Amygdala (tissue), 56 donors: ENCODE results near the gene ARID4B.
"Not testable (repeated sequence)": the region's sequence is repeated elsewhere in the genome, so short reads cannot be mapped to it uniquely, and the experiment has no call there.

Source experiments
- DNase-seq, 56 donors: peaks; one replicate each; lab custom pipeline; 2025; lab: John Stamatoyannopoulos, UW

The ARID4B gene

DNA sequence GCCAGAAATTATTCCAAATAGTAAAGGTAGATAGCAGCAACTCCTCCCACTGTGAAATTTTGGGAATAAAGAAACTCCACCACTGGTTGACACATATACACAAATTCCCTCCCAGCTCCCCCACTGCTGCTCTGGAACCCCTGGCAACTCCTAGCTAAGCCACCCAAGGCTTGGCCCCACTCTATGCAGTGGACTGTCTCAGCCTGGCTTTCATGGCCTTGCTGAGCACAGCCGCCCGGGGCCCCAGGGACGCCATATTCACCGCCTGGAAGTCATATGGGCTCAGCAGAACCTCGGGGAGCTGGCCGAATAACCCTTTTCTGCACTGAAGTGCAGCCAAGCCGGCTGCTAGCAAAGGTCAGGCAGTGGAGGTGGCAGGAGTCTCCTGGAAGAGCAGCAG is 151.5 kb downstream of the ARID4B start:
- DNase-seq: no peak

DNA sequence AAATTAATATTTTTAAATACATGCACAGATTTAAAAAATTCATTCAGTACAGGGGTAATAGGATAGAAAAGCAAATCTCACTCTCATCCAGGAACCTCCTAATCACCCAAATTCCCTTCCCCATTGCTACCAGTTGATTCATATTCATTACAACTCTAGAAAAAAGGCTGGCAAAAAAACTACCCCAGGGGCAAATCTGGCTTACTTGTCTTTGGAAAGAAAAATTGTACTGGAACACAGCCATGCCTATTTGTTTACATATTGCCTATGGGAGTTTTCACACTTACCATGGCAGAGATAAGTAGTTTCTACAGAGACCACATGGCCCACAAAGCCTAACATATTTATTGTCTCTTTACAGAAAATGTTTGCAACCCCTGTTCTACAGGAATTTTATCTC is 158.0 kb downstream of the ARID4B start:
- no peak for DNase-seq

GRCh38 chr1:235168375-235168774 is 159.6 kb downstream of the ARID4B start:
- no peak for DNase-seq

DNA sequence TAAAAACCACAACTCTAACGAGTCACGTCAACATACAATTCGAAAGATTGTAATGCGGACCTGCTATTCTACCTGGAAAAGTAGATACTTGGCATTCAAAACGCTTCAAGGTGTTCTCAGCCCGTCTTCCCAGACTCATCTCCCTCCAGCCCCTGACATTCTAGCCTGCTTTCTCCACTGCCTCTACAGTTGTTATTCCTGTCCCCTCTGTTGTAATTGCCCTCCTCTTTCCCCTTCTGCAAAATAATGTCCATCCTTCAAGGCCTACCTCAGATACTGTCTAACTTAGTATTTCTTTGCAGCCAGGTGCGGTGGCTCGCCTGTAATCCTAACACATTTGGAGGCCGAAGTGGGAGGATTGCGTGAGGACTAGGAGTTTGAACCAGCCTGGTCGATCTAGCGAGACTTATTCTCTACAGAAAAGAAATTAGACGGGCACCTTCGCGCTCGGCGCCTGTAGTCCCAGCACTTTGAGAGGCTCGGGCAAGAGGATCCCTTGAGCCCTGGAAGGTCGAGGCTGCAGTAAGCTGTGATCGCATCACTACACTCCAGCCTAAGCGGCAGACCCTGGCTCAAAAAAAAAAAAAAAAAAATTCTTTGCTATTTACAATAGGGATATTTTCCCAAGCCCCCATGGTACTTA is 166.2 kb downstream of the ARID4B start:
- DNase-seq: no peak

DNA sequence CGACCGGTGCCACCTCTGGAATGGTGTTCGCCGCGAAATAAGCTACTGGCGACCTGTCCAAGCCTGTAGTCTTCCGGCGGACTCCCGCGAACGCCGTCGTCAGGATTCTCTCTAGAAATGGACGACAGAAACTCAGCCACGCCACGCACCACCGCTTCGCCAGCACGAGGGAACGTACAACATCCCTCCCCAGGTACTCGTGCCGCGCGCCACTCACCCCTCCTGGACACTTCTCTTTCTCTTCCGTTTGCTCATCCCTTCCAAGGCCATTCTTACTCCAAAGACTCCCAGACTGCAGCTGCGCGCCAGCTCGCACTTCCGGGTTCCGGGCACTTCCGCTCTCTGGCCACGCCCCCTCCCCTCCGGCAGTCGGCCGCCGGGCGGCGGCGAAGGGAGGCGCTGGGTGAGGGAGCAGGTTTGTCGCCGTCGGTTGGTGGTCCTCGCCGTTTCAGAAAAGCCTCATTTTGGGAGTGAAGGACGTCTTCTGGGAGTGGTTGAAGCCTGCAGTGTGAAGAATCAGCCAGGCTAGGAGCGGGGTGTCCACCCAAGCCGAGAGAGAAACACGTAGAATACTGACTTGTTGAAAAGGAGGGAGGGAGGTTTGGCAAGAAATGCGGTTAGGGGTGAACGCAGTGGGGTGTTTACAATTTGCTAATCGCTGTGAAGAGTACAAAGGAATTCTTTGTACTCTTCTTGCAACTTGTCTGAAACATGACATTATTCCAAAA is 166.9 kb downstream of the ARID4B start, which contains the start of gene RBM34:
RBM34 (minus strand) TSS at position 294 of the 728 bp plus-strand sequence; CDS start at position 270, 24 bp downstream.
- peak; percentile 39 to 93 (median 82) for DNase-seq

DNA sequence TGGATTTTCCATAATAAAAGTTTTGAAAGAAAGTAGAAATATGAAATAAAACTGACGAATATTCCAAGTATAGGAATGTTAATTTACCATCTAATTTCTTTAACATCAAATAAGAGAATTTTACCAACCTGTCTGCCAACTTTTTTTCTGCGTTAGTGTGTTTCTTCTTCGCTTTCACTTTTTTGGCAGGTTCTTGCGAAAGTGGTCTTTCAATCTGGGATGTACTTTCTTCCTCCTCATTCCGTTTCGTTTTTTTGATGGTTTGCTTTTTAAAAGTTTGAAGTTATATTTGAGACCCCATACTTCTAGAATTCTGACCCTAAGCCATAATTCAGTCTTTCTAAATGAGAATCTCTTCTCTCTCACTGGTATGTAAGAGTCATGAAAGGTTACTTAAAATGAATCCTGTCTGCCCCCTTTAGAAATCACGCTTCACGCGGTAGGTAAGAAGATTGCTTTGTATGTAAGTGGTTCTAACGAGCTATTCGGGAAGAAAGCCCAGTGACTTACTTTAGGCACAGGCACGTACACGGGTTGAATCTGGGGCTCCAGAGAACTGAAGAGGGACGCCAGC is 167.5 kb downstream of the ARID4B start:
- DNase-seq: peak in 1 of 56 donors; percentile 45

DNA sequence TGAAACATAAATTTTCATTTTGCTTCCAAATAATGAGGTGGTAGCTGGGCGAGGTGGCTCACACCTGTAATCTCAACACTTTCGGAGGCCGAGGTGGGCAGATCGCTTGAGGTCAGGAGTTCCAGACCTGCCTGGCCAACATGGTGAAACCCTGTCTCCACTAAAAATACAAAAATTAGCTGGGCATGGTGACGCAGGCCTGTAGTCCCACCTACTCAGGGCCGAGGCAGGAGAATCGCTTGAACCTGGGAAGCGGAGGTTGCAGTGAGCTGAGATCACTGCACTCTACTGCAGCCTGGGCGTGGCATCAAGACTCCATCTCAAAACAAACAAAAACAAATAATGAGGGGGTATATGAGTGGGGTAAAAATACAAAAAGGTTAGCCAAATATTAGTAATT is 168.0 kb downstream of the ARID4B start:
- DNase-seq: not testable (repeated sequence)

DNA sequence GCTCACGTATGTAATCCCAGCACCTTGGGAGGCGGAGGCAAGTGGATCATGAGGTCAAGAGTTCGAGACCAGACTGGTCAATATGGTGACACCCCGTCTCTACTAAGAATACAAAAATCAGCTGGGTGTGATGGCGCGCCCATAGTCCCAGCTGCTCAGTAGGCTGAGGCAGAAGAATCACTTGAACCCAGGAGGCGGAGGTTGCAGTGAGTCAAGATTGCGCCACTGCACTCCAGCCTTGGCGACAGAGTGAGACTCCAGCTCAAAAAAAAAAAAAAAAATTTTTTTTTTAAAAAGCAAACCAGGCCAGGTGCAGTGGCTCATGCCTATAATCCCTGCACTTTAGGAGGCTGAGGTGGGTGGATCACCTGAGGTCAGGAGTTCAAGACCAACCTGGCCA is 168.7 kb downstream of the ARID4B start:
- DNase-seq: not testable (repeated sequence)

DNA sequence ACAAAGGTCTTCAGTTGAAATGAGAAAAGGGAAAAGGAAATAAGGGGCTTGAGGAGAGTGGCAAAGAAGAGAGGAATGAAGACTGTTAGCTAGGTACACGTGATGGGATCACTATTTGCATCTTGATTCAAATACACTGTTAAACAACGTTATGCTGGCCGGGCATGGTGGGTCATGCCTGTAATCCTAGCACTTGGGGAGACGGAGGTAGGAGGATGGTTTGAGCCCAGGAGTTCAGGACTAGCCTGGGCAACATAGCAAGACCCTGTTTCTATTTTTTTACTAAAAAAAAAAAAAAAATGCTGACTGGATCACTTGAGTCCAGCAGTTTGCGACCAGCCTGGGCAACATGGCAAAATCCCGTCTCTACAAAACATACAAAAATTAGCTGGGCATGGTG is 169.3 kb downstream of the ARID4B start:
- DNase-seq: no peak

DNA sequence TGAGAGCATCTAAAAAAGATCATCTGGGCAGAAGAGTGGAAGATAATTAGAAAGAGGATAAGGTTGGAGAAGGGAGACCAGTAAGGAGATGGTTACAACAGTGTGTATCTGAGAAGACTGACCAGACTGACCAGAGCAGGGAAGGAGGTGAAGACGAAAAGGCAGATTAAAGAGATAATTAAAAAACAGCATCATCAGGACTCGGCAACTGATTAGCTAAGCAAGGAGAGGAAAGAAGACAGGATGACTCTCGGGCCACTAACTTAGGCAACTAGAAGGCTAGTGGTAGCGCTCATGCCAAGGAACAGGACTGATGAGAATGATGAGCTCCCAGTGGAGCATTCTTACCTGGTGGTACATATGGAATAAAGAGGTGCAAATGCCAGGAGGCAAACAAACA is 170.8 kb downstream of the ARID4B start:
- DNase-seq: no peak

GRCh38 chr1:235156740-235157139 is 171.2 kb downstream of the ARID4B start:
- DNase-seq: no peak

GRCh38 chr1:235156265-235156664 is 171.7 kb downstream of the ARID4B start:
- DNase-seq: no peak

DNA sequence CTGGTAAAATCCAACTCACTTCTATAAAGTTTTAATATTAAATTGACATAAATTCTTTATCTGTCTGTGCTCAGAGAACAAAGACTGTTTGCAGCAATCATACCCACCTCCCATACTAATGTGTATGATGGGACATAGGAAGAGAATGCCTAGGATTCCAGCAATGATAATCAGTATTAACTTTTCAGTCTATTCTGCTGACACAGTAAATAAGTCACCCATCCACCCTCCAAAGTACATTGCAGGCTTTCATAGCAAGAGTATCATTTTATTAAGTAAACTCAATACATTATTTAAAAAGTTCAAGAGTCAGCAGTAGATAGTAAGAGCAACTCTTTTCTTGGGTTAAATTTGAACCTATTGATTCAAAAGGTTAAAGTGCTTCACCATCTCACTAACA is 175.7 kb downstream of the ARID4B start:
- no peak for DNase-seq

DNA sequence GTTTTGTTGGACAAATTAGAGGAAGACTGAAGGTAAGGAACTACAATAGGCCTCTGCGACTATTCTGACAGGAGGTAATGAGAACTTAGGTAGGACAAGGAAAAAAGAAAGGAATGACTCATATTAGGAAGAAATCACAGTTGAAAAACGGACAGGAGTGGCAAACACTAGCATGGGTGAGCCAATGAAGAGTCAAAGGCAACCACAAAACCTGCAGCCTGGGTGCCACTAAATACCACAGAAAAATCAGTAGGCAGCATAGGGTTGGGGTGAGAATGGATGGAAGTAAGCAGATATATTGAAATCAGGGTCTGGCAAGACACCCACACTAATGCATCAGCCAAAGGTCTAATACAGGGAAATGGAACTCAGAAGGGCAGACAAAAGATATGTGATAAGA is 176.9 kb downstream of the ARID4B start:
- DNase-seq: no peak

- no peak for DNase-seq
These were observed 178.2 kb downstream of the ARID4B start for GRCh38 chr1:235149824-235150223.

GRCh38 chr1:235147269-235147668 is 180.7 kb downstream of the ARID4B start:
- no peak for DNase-seq

GRCh38 chr1:235145639-235146038 is 182.3 kb downstream of the ARID4B start:
- DNase-seq: no peak

DNA sequence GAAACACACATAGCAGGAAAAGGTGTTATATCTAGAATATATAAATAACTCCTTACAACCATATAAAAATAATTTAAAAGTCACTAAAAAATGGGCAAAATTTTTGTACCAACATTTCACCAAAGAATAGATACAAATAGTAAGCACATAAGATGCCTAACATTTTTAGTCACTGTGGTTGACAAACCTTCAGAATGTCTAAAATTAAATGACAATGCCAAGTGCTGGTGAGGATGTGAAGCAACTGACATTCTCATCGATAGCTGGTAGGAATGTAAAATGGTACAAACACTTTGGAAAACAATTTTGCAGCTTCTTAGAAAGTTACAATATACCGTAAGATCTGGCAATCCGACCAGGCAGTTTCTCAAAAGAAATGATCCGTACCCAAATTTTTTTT is 185.0 kb downstream of the ARID4B start:
- DNase-seq: no peak

DNA sequence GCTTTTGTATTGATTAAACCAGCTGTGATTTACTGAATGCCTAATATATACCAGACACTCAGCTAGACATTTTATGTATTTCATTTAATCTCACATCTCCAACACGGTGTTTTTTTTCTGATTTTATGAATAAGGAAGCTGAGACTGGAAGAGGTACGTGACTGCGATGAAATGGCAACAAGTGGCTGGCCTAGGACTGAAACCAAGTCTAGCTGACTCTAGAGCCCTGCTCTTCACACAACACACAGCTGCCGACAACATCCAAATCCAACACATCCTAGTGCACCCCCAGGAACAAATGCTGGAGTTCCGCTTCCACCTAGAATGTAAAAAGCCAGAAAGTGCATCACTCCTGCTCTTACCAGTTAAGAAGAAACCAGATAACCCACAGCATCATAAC is 188.7 kb downstream of the ARID4B start:
- DNase-seq: no peak

DNA sequence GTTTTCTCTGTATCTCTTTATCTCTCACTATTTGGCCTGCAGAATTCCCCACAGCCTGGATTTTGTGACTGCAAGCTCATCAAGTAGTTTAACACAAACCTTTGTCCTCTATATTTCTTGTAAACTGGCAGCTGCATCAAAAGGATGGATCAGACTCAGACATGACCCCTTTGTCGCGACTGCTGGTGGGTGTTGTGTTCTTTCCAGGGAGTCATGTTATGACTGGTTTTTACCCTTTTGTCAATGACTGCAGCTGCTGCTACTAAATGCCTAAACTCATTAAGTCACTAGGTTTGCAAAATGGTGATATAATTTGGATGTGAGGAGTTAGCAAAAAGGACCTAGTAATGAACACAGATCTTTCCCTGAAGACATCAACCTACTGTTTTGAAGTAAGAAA is 189.2 kb downstream of the ARID4B start:
- DNase-seq: no peak

DNA sequence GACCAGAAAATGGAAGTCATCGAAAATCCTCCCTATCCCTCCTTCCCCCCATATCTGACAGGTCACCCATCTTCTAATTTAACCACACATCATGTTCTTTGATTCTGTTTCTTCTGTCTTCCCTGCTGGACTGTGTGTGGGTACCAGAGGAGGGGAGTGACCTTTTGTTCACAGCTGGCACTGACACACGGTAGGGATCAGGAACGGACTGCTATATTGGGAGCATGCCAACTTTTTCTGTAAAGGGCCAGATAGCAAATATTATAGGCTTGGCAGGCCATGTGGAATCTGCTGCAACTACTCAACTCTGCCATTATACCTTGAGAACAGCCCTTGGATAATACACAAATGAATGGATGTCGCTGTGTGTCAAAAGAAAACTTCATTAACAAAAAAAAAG is 191.9 kb downstream of the ARID4B start:
- DNase-seq: peak in 1 of 56 donors; percentile 4

GRCh38 chr1:235134171-235134570 is 193.8 kb downstream of the ARID4B start:
- DNase-seq: no peak
